SK-N-SH treated with all-trans-retinoic acid at 6 μM for 48 hours (cell line): ENCODE measurements around the gene CSTF3.
"Not testable (repeated sequence)": the region's sequence is repeated elsewhere in the genome, so short reads cannot be mapped to it uniquely, and the experiment has no call there.

Source experiments
- BACH2 ChIP-seq: fragments of 250-450 bp; sonication (Bioruptor Pico); IDR thresholded peaks from 2 replicates; pipeline ENCODE4 v1.9.0; 2021; ENCODE audit warnings: mild to moderate bottlenecking, borderline replicate concordance
- CSDC2 ChIP-seq: fragments of 250-450 bp; sonication (Bioruptor Pico); IDR thresholded peaks from 2 replicates; pipeline ENCODE4 v1.5.0; 2020; ENCODE audit warnings: mild to moderate bottlenecking, moderate library complexity
- GLIS3 ChIP-seq: fragments of 250-450 bp; sonication (Bioruptor Pico); IDR thresholded peaks from 2 replicates; pipeline ENCODE4 v1.5.0; 2020; ENCODE audit warnings: mild to moderate bottlenecking, moderate library complexity
- ISL1 ChIP-seq: fragments of 250-450 bp; sonication (Bioruptor Pico); IDR thresholded peaks from 2 replicates; pipeline ENCODE4 v2.1.2; 2022; ENCODE audit warnings: mild to moderate bottlenecking, moderate library complexity
- OSR1 ChIP-seq: fragments of 250-450 bp; sonication (Bioruptor Pico); IDR thresholded peaks from 2 replicates; pipeline ENCODE4 v1.8.0; 2022; ENCODE audit warnings: moderate library complexity, mild to moderate bottlenecking, inconsistent platforms
- ZFP3 ChIP-seq: fragments of 250-450 bp; sonication (Bioruptor Pico); IDR thresholded peaks from 2 replicates; pipeline ENCODE4 v1.5.0; 2020; ENCODE audit warnings: mild to moderate bottlenecking, moderate library complexity
- TF ChIP-seq, protein P1 (sequence below): fragments of 250-450 bp; sonication (Bioruptor Pico); IDR thresholded peaks from 2 replicates; pipeline ENCODE4 v1.8.0; 2021; ENCODE audit warnings: low read depth, mild to moderate bottlenecking, moderate library complexity, borderline replicate concordance
- TF ChIP-seq, protein P2 (sequence below): fragments of 250-450 bp; sonication (Bioruptor Pico); IDR thresholded peaks from 2 replicates; pipeline ENCODE4 v1.8.0; 2020; ENCODE audit warnings: mild to moderate bottlenecking, moderate library complexity, borderline replicate concordance
- TF ChIP-seq, protein P3 (sequence below): fragments of 250-450 bp; sonication (Bioruptor Pico); IDR thresholded peaks from 2 replicates; pipeline ENCODE4 v1.5.1; 2020; ENCODE audit warnings: low read depth, mild to moderate bottlenecking, moderate library complexity

DNA sequence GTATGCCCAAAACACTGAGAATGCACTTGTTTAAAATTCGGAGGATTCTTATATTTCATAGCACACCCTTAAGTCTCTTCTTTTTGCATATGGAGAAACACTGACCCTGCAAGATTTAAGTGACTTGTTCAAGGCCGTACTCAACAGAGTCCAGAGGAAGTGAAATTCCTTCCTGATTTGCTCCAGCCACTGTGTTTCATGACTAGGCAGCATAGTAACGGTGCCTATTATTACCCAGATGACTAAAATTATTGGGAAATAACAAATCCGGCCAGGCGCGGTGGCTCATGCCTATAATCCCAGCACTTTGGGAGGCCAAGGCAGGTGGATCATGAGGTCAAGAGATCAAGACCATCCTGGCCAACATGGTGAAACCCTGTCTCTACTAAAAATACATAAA is 112.6 kb downstream of the CSTF3 start:
- not testable (repeated sequence) for TF ChIP-seq BACH2 (CRISPR knock-in tag); ZFP3 (CRISPR knock-in tag); ISL1; OSR1 (CRISPR knock-in tag); CSDC2 (CRISPR knock-in tag); GLIS3 (CRISPR knock-in tag)
- TF ChIP-seq, protein P1, sequence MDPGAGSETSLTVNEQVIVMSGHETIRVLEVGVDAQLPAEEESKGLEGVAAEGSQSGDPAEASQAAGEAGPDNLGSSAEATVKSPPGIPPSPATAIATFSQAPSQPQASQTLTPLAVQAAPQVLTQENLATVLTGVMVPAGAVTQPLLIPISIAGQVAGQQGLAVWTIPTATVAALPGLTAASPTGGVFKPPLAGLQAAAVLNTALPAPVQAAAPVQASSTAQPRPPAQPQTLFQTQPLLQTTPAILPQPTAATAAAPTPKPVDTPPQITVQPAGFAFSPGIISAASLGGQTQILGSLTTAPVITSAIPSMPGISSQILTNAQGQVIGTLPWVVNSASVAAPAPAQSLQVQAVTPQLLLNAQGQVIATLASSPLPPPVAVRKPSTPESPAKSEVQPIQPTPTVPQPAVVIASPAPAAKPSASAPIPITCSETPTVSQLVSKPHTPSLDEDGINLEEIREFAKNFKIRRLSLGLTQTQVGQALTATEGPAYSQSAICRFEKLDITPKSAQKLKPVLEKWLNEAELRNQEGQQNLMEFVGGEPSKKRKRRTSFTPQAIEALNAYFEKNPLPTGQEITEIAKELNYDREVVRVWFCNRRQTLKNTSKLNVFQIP (CRISPR knock-in tag) = not testable (repeated sequence)
- TF ChIP-seq, protein P2, sequence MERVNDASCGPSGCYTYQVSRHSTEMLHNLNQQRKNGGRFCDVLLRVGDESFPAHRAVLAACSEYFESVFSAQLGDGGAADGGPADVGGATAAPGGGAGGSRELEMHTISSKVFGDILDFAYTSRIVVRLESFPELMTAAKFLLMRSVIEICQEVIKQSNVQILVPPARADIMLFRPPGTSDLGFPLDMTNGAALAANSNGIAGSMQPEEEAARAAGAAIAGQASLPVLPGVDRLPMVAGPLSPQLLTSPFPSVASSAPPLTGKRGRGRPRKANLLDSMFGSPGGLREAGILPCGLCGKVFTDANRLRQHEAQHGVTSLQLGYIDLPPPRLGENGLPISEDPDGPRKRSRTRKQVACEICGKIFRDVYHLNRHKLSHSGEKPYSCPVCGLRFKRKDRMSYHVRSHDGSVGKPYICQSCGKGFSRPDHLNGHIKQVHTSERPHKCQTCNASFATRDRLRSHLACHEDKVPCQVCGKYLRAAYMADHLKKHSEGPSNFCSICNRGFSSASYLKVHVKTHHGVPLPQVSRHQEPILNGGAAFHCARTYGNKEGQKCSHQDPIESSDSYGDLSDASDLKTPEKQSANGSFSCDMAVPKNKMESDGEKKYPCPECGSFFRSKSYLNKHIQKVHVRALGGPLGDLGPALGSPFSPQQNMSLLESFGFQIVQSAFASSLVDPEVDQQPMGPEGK = not testable (repeated sequence)
- TF ChIP-seq, protein P3, sequence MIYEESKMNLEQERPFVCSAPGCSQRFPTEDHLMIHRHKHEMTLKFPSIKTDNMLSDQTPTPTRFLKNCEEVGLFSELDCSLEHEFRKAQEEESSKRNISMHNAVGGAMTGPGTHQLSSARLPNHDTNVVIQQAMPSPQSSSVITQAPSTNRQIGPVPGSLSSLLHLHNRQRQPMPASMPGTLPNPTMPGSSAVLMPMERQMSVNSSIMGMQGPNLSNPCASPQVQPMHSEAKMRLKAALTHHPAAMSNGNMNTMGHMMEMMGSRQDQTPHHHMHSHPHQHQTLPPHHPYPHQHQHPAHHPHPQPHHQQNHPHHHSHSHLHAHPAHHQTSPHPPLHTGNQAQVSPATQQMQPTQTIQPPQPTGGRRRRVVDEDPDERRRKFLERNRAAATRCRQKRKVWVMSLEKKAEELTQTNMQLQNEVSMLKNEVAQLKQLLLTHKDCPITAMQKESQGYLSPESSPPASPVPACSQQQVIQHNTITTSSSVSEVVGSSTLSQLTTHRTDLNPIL (CRISPR knock-in tag) = not testable (repeated sequence)
